Kidney (tissue), 14 donors: ENCODE results near the gene GUCA1A. TPM values are rescaled to one million over a fixed set of nuclear protein-coding genes. Genes with fewer than 3 reads are reported as not detected.

Experiments used
- DNase-seq, 5 donors: peaks; one replicate each; pipeline ENCODE4 v3.0.0-alpha.2; 2013 to 2020
- FAIRE-seq: peaks from 2 replicates; lab custom pipeline; 2012; peaks lifted over from hg19 to GRCh38; lab: Jason Lieb, UNC
- H3K27ac ChIP-seq, 2 donors: one replicate each; pipeline ENCODE4 v1.7.0; 2013; ENCODE audit warnings: low read depth in 2 of 2, low read length in 2 of 2, inconsistent platforms in 1 of 2
- H3K27me3 ChIP-seq: one replicate; pipeline ENCODE4 v1.7.1; 2013; ENCODE audit warnings: low read length, inconsistent platforms; ENCODE audit not compliant: control insufficient read depth, insufficient read depth
- H3K36me3 ChIP-seq, 3 donors: one replicate each; pipeline versions ENCODE4 v1.7.0 to v1.7.1; 2013; ENCODE audit warnings: low read length in 3 of 3, control low read depth in 1 of 3, inconsistent platforms in 1 of 3; ENCODE audit not compliant: insufficient read depth in 3 of 3, control insufficient read depth in 2 of 3
- H3K4me1 ChIP-seq, 3 donors: one replicate each; pipeline versions ENCODE4 v1.7.0 to v1.7.1; 2013; ENCODE audit warnings: low read length in 3 of 3, inconsistent platforms in 1 of 3, low read depth in 1 of 3; ENCODE audit not compliant: control insufficient read depth in 2 of 3, insufficient read depth in 2 of 3
- H3K4me3 ChIP-seq, 3 donors: one replicate each; pipeline versions ENCODE4 v1.7.0 to v1.8.1; 2013; ENCODE audit warnings: low read length in 3 of 3, control low read depth in 1 of 3, inconsistent platforms in 1 of 3
- H3K9ac ChIP-seq, 3 donors: one replicate each; pipeline versions ENCODE4 v1.7.0 to v1.7.1; 2013; ENCODE audit warnings: low read length in 3 of 3, control low read depth in 1 of 3, inconsistent platforms in 1 of 3
- H3K9me3 ChIP-seq, 3 donors: one replicate each; pipeline versions ENCODE4 v1.7.0 to v1.7.1; 2013; ENCODE audit warnings: low read length in 3 of 3, control low read depth in 1 of 3, inconsistent platforms in 1 of 3; ENCODE audit not compliant: control insufficient read depth in 2 of 3, insufficient read depth in 1 of 3
- intact Hi-C: fragments of 100-400 bp; cut with DNase I; formaldehyde crosslinking; loops from one replicate; pipeline ENCODE4 v1.11.1; 2022
- polyA plus RNA-seq: library from polyadenylated mRNA; stranded (reverse); fragments of 350-450 nt; fragmentation: Illumina TruSeq; extraction: RNeasy Lipid Tissue Mini Kit (QIAGEN cat#74804); gene quantifications from one replicate; pipeline ENCODE4 v1.2.3, GENCODE V29; 2014; ENCODE audit warnings: low read depth, low replicate concordance; ENCODE audit not compliant: insufficient read depth
- total RNA-seq: library from RNA; stranded (reverse); fragmentation: NEBNext Ultra II Directional; extraction: Animal tissue kit (Norgen Biotek cat#: 25700); gene quantifications from one replicate; pipeline ENCODE4 v1.2.1, GENCODE V29; 2021
- TF ChIP-seq, protein P1 (sequence below): IDR thresholded peaks from 3 replicates; pipeline ENCODE4 v1.5.1; 2012; ENCODE audit warnings: mild to moderate bottlenecking, moderate library complexity, borderline replicate concordance; ENCODE audit not compliant: insufficient read depth; ENCODE audit errors: extremely low read depth
- donor health status: control.
- donor health status: control.
- donor health status: control.
- donor health status: control.
- donor health status: control.
- donor health status: DM: yes; HTN: yes; CAD: no.
- donor health status: Normal renal cell carcinoma (clear cell type).

Gene GUCA1A
- total and polyA plus RNA-seq, 2 donors from 2014 or later, result not detected

GRCh38 chr6:42156638-42157037 lies 16.5 kb upstream of the GUCA1A start:
- H3K36me3 ChIP-seq, result no peaks in the 10 kb centered on the region
- H3K27ac ChIP-seq, result no peak overlapping the region
- TF ChIP-seq, protein P1, sequence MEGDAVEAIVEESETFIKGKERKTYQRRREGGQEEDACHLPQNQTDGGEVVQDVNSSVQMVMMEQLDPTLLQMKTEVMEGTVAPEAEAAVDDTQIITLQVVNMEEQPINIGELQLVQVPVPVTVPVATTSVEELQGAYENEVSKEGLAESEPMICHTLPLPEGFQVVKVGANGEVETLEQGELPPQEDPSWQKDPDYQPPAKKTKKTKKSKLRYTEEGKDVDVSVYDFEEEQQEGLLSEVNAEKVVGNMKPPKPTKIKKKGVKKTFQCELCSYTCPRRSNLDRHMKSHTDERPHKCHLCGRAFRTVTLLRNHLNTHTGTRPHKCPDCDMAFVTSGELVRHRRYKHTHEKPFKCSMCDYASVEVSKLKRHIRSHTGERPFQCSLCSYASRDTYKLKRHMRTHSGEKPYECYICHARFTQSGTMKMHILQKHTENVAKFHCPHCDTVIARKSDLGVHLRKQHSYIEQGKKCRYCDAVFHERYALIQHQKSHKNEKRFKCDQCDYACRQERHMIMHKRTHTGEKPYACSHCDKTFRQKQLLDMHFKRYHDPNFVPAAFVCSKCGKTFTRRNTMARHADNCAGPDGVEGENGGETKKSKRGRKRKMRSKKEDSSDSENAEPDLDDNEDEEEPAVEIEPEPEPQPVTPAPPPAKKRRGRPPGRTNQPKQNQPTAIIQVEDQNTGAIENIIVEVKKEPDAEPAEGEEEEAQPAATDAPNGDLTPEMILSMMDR, result no peak
- intact Hi-C loops, result no loop called here
- no peak overlapping the region for H3K9ac ChIP-seq
- H3K4me1 ChIP-seq, result no peaks in the 10 kb centered on the region
- no peak overlapping the region for H3K4me3 ChIP-seq
- DNase-seq, result no peak
- no peaks in the 10 kb centered on the region for H3K27me3 ChIP-seq
- H3K9me3 ChIP-seq, result no peaks in the 10 kb centered on the region
- no peak for FAIRE-seq

DNA sequence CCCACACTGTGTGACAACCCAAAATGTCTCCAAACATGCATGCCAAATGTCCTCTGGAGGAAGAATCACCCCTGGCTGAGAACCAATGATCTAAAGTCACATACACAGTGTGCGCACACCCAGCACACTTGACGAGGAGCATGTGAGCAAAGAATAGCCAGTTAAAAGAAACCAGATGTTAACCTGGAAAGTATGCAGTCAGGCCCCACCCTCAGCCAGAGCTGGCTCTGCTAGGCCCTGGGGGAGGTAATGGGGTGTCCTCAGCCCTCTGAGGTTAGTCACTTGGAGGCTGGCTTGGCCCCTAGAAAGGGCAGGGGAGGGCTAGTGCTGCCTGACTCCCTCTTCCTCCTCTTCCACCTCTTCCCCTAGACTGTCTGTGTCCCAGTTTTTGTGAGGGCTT lies 15.2 kb upstream of the GUCA1A start:
- no peaks in the 10 kb centered on the region for H3K36me3 ChIP-seq
- FAIRE-seq (no peak), DNase-seq (no peak)
- H3K9me3 ChIP-seq, result no peaks in the 10 kb centered on the region
- H3K4me1 ChIP-seq, result no peaks in the 10 kb centered on the region
- TF ChIP-seq, protein P1, result no peak
- no peak overlapping the region for H3K27ac ChIP-seq
- H3K9ac ChIP-seq, result no peak overlapping the region
- H3K27me3 ChIP-seq, result no peaks in the 10 kb centered on the region
- intact Hi-C loops, result no loop called here
- H3K4me3 ChIP-seq, result no peak overlapping the region

- Histone ChIP-seq H3K9ac (no peak overlapping the region), H3K4me3 (no peak overlapping the region), H3K9me3 (no peaks in the 10 kb centered on the region), H3K4me1 (no peaks in the 10 kb centered on the region), H3K27me3 (no peaks in the 10 kb centered on the region), H3K36me3 (no peaks in the 10 kb centered on the region), H3K27ac (no peak overlapping the region)
- intact Hi-C loops, result no loop called here
- FAIRE-seq (no peak), DNase-seq (no peak)
- TF ChIP-seq, protein P1, result no peak
Observed at GRCh38 chr6:42158631-42159030, 14.5 kb upstream of the GUCA1A start.

- Histone ChIP-seq H3K27ac (no peak overlapping the region), H3K27me3 (no peaks in the 10 kb centered on the region), H3K9ac (no peak overlapping the region), H3K9me3 (no peaks in the 10 kb centered on the region), H3K4me3 (no peak overlapping the region), H3K36me3 (no peaks in the 10 kb centered on the region), H3K4me1 (no peaks in the 10 kb centered on the region)
- TF ChIP-seq, protein P1, result no peak
- DNase-seq, result no peak
- intact Hi-C loops, result loop anchor here (5.0 kb wide), 1 partner anchor 82 kb away; no protein-coding TSS in a partner anchor
- FAIRE-seq, result no peak
Observed at GRCh38 chr6:42159431-42160024, 13.6 kb upstream of the GUCA1A start.
